ENCODE measurements around the gene DYRK1A. TPM values are rescaled to one million over a fixed set of nuclear protein-coding genes. Genes with fewer than 3 reads are reported as not detected.

DYRK1A gene
- total and polyA plus RNA-seq, 10 of the 15 experiments (the other 5 are each of a cell fraction or from before 2014, with no cell fraction given), result 2.4 to 68.6 (median 30.7) TPM

DNA sequence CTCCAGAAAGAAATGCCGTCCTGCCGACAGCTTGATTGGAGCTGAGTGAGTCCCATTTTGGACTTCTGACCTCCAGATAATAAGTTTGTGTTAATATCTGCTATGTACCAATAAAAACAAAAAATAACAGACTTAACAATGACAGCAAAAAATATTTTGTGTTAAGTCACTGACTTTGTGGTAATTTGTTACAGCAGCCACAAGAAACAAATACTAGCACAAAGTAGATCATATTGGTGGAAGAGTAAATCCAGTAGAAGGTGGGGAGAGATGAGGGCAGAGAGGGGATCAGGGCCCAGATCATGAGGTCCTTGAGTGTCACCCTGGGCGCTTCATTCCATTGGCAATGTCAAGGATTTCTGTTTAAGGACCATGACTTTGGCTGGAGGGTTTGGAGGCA lies 168.6 kb downstream of the DYRK1A start:
- TF ChIP-seq, protein P1, sequence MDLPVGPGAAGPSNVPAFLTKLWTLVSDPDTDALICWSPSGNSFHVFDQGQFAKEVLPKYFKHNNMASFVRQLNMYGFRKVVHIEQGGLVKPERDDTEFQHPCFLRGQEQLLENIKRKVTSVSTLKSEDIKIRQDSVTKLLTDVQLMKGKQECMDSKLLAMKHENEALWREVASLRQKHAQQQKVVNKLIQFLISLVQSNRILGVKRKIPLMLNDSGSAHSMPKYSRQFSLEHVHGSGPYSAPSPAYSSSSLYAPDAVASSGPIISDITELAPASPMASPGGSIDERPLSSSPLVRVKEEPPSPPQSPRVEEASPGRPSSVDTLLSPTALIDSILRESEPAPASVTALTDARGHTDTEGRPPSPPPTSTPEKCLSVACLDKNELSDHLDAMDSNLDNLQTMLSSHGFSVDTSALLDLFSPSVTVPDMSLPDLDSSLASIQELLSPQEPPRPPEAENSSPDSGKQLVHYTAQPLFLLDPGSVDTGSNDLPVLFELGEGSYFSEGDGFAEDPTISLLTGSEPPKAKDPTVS (IDR thresholded peaks at IDR 0.05; ENCODE audit: low read depth, low read length), result no peak
- no peak for TF ChIP-seq ZNF592 (IDR thresholded peaks at IDR 0.05)
- Histone ChIP-seq H3K4me3 (no peak overlapping the region), H3K9ac (ENCODE audit: control insufficient read depth, insufficient read depth, low read length) (no peak overlapping the region), H3K27me3 (replicated peaks in 1 of 2; ENCODE audit: control insufficient read depth in 2 of 2, insufficient read depth in 2 of 2, low read length in 1 of 2) (no peaks in the 10 kb centered on the region; a peak in 1 of 4 replicates), H3K36me3 (ENCODE audit: control insufficient read depth in 2 of 2, insufficient read depth in 2 of 2, low read length in 1 of 2) (no peaks in the 10 kb centered on the region), H3K9me3 (replicated peaks; ENCODE audit: control insufficient read depth, insufficient read depth, low read length) (peaks cover 4% of the 10 kb centered on the region), H2AFZ (ENCODE audit: control insufficient read depth, low read depth, low read length) (no peak overlapping the region), H3K27ac (ENCODE audit: control insufficient read depth, insufficient read depth) (no peak overlapping the region), H4K20me1 (ENCODE audit: control insufficient read depth, insufficient read depth) (no peaks in the 10 kb centered on the region), H3K4me1 (ENCODE audit: control insufficient read depth, insufficient read depth, low read length) (peaks cover 3% of the 10 kb centered on the region; the same call in 1 of the 2 replicates), H3K4me2 (ENCODE audit: control insufficient read depth, insufficient read depth) (no peak overlapping the region), H3K79me2 (ENCODE audit: control insufficient read depth, insufficient read depth, low read length) (no peaks in the 10 kb centered on the region)
- FAIRE-seq (no peak), DNase-seq (ENCODE audit: low read depth, low spot score) (no peak), ATAC-seq (no peak)
- POLR2A ChIA-PET, result interaction anchor here (0.6 kb wide), 1 partner anchor 9 kb away, joined by 3 read pairs; no protein-coding TSS in a partner anchor
- in situ Hi-C loops (cut with MboI) (no loop called here), intact Hi-C loops (cut with micrococcal nuclease; ENCODE audit: unreplicated experiment) (no loop called here)
- SMC1A ChIA-PET (ENCODE audit: uncharacterized antibody, unreplicated experiment), result interaction anchor here (0.6 to 1.4 kb wide), 2 partner anchors 10 to 21 kb away, joined by 3 read pairs; no protein-coding TSS in a partner anchor
- CTCF ChIA-PET, result interaction anchor here (1.3 kb wide), 1 partner anchor 9 kb away, joined by 4 read pairs; no protein-coding TSS in a partner anchor
- no TSS peak for BruUV-seq (replicated peaks)
- 76% methylated on average over 3 of the region's 3 CpGs for WGBS (ENCODE audit: insufficient coverage, insufficient replicate concordance, low lambda C conversion rate, missing lambda C conversion rate)
- RAD21 ChIA-PET (ENCODE audit: unreplicated experiment), result interaction anchor here (1.2 kb wide), 1 partner anchor 29 kb away, joined by 6 read pairs; no protein-coding TSS in a partner anchor

All from GM12878 (cell line).